ENCODE results near the gene HPX.

DNA sequence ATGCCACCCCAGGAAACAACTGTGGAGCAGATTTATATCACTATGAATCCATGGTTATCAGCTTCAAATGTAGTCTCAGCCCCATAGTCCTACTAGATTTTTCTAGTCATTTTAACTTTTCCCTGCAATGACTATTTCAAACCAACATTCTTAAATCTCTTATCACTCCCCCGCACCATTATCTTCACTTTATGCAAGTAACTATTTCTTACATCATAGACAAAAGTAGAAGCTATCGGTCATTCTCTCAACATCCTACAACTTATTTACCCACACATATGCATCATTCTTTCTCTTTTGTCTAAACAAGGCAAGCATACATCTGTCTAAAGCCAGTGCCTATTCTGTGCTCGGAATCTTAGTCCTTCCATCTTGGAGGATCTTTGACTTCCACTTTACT, 44.9 kb upstream of the HPX start:
- TF ChIP-seq POLR2AphosphoS5 (IDR thresholded peaks at IDR 0.05; ENCODE audit: low read depth, low read length) (no peak), TAF1 (IDR thresholded peaks at IDR 0.05; ENCODE audit: borderline replicate concordance, insufficient read depth, low read length) (no peak), FOXP2 (optimal IDR thresholded peaks at IDR 0.05; ENCODE audit: borderline replicate concordance, extremely low read depth, extremely low read length, insufficient read depth) (no peak), SIN3A (IDR thresholded peaks at IDR 0.05; ENCODE audit: borderline replicate concordance, insufficient read depth, low read length) (no peak)
- TF ChIP-seq, protein P1, sequence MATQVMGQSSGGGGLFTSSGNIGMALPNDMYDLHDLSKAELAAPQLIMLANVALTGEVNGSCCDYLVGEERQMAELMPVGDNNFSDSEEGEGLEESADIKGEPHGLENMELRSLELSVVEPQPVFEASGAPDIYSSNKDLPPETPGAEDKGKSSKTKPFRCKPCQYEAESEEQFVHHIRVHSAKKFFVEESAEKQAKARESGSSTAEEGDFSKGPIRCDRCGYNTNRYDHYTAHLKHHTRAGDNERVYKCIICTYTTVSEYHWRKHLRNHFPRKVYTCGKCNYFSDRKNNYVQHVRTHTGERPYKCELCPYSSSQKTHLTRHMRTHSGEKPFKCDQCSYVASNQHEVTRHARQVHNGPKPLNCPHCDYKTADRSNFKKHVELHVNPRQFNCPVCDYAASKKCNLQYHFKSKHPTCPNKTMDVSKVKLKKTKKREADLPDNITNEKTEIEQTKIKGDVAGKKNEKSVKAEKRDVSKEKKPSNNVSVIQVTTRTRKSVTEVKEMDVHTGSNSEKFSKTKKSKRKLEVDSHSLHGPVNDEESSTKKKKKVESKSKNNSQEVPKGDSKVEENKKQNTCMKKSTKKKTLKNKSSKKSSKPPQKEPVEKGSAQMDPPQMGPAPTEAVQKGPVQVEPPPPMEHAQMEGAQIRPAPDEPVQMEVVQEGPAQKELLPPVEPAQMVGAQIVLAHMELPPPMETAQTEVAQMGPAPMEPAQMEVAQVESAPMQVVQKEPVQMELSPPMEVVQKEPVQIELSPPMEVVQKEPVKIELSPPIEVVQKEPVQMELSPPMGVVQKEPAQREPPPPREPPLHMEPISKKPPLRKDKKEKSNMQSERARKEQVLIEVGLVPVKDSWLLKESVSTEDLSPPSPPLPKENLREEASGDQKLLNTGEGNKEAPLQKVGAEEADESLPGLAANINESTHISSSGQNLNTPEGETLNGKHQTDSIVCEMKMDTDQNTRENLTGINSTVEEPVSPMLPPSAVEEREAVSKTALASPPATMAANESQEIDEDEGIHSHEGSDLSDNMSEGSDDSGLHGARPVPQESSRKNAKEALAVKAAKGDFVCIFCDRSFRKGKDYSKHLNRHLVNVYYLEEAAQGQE (IDR thresholded peaks at IDR 0.05; ENCODE audit: insufficient read depth in 1 of 2, low read depth in 2 of 2, low read length in 2 of 2): no peak
